ENCODE measurements around the gene PLXNC1. TPM values are rescaled to one million over a fixed set of nuclear protein-coding genes. Genes with fewer than 3 reads are reported as not detected.
A peak's percentile ranks its signal among the peaks of the same experiment; 100 is the strongest.

Gene PLXNC1
- total and polyA plus RNA-seq, 4 experiments from 2014 or later, result 2.9 to 27.6 (median 17.3) TPM

DNA sequence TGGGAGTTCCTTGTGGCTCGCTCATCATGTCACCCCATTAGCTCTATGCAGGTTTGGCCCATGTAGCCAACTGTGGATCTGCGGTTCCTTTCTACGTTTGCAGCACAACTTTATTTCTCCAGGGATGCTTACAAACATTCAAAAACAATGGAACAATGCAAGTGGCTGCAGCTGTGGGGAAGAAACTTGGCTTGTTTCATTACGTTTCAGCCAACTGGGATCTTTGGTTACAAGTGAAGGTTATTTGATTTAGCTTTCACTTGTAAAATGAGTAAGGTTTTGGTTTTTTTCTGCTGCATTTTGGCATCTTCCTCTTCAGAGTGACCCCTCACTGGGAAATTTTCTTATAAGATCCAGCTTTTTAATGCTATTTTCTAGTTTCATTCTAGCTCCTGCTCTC, 105.9 kb downstream of the PLXNC1 start:
- CTCF ChIA-PET (ENCODE audit: partially characterized antibody), result interaction anchor here (1.0 to 1.5 kb wide), 3 partner anchors 10 to 120 kb away, joined by 3 to 5 read pairs (median 4); no protein-coding TSS in a partner anchor

DNA sequence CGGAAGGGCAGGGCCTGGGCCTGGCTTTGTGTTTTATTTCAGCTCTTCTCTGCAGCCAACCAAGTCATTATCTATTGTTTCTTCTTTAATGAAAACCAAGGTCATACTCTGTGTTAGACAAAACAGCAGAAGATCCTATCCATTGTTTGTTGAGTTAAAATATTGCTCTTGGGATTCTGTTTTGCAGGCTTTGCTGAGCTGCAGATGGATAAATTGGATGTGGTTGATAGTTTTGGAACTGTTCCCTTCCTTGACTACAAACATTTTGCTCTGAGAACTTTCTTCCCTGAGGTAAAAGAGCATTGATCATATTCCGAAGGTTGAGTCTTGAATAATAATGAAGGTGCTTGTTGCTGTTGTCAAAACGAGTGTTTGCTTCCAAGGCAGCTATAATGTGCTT, 106.6 kb downstream of the PLXNC1 start:
- H3K9me3 ChIP-seq (ENCODE audit: control insufficient read depth in 1 of 2, low read length in 2 of 2), result no peaks in the 10 kb centered on the region
- peaks cover 46 to 59% of the 10 kb centered on the region in 2 donors for H3K36me3 Mint-ChIP-seq
- H3K4me3 ChIP-seq (ENCODE audit: low read length in 2 of 2), result no peak overlapping the region
- no peak overlapping the region for H3K4me3 Mint-ChIP-seq
- H3K4me1 Mint-ChIP-seq, result peaks cover 0 to 2% (median 0%) of the 10 kb centered on the region in 4 donors
- no peaks in the 10 kb centered on the region for H3K27me3 ChIP-seq (ENCODE audit: insufficient read depth, low read length)
- DNase-seq, result no peak
- CTCF ChIA-PET (ENCODE audit: partially characterized antibody), result interaction anchor here (1.0 to 1.5 kb wide), 3 partner anchors 11 to 120 kb away, joined by 3 to 5 read pairs (median 4); no protein-coding TSS in a partner anchor
- no peaks in the 10 kb centered on the region for H3K27me3 Mint-ChIP-seq
- POLR2A ChIA-PET (ENCODE audit: partially characterized antibody), result interaction anchor here (0.8 kb wide), 1 partner anchor 106 kb away, joined by 3 read pairs; the partner anchor contains the start of gene PLXNC1
- H3K27ac ChIP-seq (ENCODE audit: low read depth, low read length), result no peak overlapping the region
- no peaks in the 10 kb centered on the region for H3K4me1 ChIP-seq (ENCODE audit: insufficient read depth, low read length)
- H3K36me3 ChIP-seq (ENCODE audit: insufficient read depth, low read length), result peaks cover 3% of the 10 kb centered on the region
- intact Hi-C loops (cut with micrococcal nuclease), result no loop called here
- H3K27ac Mint-ChIP-seq, result peak overlapping the region in 1 of 7 donors; percentile 4
- no peaks in the 10 kb centered on the region for H3K9me3 Mint-ChIP-seq

More for the DNA sequence above, 105.9 kb downstream of the PLXNC1 start:
- H3K27ac ChIP-seq (ENCODE audit: low read depth, low read length), result no peak overlapping the region
- H3K36me3 ChIP-seq (ENCODE audit: insufficient read depth, low read length), result peaks cover 3% of the 10 kb centered on the region
- no peaks in the 10 kb centered on the region for H3K27me3 ChIP-seq (ENCODE audit: insufficient read depth, low read length)
- no peaks in the 10 kb centered on the region for H3K4me1 ChIP-seq (ENCODE audit: insufficient read depth, low read length)
- H3K4me1 Mint-ChIP-seq, result peaks cover 0 to 2% (median 0%) of the 10 kb centered on the region in 4 donors
- no peaks in the 10 kb centered on the region for H3K9me3 ChIP-seq (ENCODE audit: control insufficient read depth in 1 of 2, low read length in 2 of 2)
- intact Hi-C loops (cut with micrococcal nuclease), result no loop called here
- POLR2A ChIA-PET (ENCODE audit: partially characterized antibody), result interaction anchor here (0.8 kb wide), 2 partner anchors 8 to 106 kb away, joined by 3 read pairs; partner anchors contain the start of gene PLXNC1
- DNase-seq, result no peak
- peaks cover 48 to 62% of the 10 kb centered on the region in 2 donors for H3K36me3 Mint-ChIP-seq
- no peak overlapping the region for H3K4me3 Mint-ChIP-seq
- no peaks in the 10 kb centered on the region for H3K27me3 Mint-ChIP-seq
- peak overlapping the region in 2 of 7 donors; percentile 12 to 49 for H3K27ac Mint-ChIP-seq
- H3K4me3 ChIP-seq (ENCODE audit: low read length in 2 of 2), result no peak overlapping the region
- H3K9me3 Mint-ChIP-seq, result no peaks in the 10 kb centered on the region

DNA sequence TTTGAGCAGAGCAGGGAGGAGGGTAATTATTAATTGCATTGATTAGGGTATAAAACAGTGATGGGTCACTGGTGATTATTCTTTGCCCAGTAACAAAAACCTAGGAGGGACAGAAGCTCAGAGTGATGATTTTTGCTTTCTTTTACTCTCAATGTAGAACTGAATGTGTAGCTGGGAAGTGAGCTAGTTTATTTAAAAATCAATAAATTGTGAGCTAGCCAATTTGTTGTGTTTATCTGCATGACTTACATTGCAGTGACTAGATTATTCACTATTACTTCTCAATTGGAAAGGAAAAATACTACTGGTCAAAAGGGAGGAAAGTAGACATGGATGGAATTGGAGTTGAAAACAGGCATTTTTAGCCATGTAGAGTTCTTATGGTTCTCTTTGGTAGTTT, 107.1 kb downstream of the PLXNC1 start:
- Mint-ChIP-seq H3K9me3 (no peaks in the 10 kb centered on the region), H3K4me3 (no peak overlapping the region), H3K27ac (peak overlapping the region in 1 of 7 donors; percentile 4), H3K27me3 (no peaks in the 10 kb centered on the region), H3K36me3 (peaks cover 43 to 58% of the 10 kb centered on the region in 2 donors), H3K4me1 (peaks cover 0 to 2% (median 0%) of the 10 kb centered on the region in 4 donors)
- intact Hi-C loops (cut with micrococcal nuclease), result no loop called here
- Histone ChIP-seq H3K27me3 (ENCODE audit: insufficient read depth, low read length) (no peaks in the 10 kb centered on the region), H3K4me3 (ENCODE audit: low read length in 2 of 2) (no peak overlapping the region), H3K9me3 (ENCODE audit: control insufficient read depth in 1 of 2, low read length in 2 of 2) (no peaks in the 10 kb centered on the region), H3K36me3 (ENCODE audit: insufficient read depth, low read length) (peaks cover 3% of the 10 kb centered on the region), H3K4me1 (ENCODE audit: insufficient read depth, low read length) (no peaks in the 10 kb centered on the region), H3K27ac (ENCODE audit: low read depth, low read length) (no peak overlapping the region)
- DNase-seq, result no peak
- POLR2A ChIA-PET (ENCODE audit: partially characterized antibody), result no interaction called here
- CTCF ChIA-PET (ENCODE audit: partially characterized antibody), result interaction anchor here (1.5 kb wide), 1 partner anchor 11 kb away, joined by 5 read pairs; no protein-coding TSS in a partner anchor

DNA sequence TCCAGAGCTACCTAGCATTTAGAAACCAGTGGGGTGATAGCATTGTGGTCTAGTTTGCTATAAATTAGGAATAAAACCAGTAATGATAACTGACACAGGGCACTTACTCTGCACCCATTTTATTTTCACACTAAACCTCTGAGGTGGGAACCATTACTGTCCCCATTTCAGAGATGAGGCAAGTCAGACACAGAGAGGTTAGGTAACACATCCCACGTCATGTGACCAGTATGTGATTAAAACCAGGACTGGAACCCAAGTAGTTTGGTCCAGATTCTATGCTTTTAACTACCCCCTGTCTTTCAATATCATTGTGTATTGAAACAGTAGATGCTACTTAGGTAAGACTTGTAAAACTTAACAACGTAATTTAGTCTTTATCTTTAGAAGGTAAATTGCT, 110.2 kb downstream of the PLXNC1 start:
- POLR2A ChIA-PET (ENCODE audit: partially characterized antibody), result no interaction called here
- Histone ChIP-seq H3K27me3 (ENCODE audit: insufficient read depth, low read length) (no peaks in the 10 kb centered on the region), H3K27ac (ENCODE audit: low read depth, low read length) (no peak overlapping the region), H3K36me3 (ENCODE audit: insufficient read depth, low read length) (peaks cover 3% of the 10 kb centered on the region), H3K4me1 (ENCODE audit: insufficient read depth, low read length) (peaks cover 21% of the 10 kb centered on the region), H3K9me3 (ENCODE audit: control insufficient read depth in 1 of 2, low read length in 2 of 2) (no peaks in the 10 kb centered on the region), H3K4me3 (ENCODE audit: low read length in 2 of 2) (no peak overlapping the region)
- H3K27ac Mint-ChIP-seq, result no peak overlapping the region
- intact Hi-C loops (cut with micrococcal nuclease), result no loop called here
- H3K9me3 Mint-ChIP-seq, result no peaks in the 10 kb centered on the region
- DNase-seq, result no peak
- peaks cover 33 to 53% of the 10 kb centered on the region in 2 donors for H3K36me3 Mint-ChIP-seq
- H3K4me1 Mint-ChIP-seq, result peaks cover 12 to 27% (median 18%) of the 10 kb centered on the region in 4 donors
- no peak overlapping the region for H3K4me3 Mint-ChIP-seq
- CTCF ChIA-PET (ENCODE audit: partially characterized antibody), result no interaction called here
- H3K27me3 Mint-ChIP-seq, result no peaks in the 10 kb centered on the region

DNA sequence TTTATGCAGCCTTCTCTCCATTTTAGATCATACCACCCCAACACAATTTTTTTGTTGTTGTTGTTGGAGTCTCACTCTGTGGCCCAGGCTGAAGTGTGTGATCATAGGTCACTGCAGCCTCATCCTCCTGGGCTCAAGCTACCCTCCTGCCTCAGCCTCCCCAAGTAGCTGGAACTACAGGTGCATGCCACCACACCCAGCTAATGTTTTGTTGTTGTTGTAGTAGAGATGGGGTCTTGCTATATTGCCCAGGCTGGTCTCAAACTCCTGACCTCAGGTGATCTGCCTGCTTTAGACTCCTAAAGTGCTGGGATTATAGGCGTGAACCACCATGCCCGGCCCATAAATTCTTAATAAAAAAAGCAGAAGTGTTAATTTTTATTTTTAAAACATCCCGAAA, 111.6 kb downstream of the PLXNC1 start:
- H3K4me1 ChIP-seq (ENCODE audit: insufficient read depth, low read length), result peaks cover 28% of the 10 kb centered on the region
- DNase-seq, result no peak
- intact Hi-C loops (cut with micrococcal nuclease), result loop anchor here (5.0 kb wide), 2 partner anchors 128 to 957 kb away; partner anchors contain the start of genes FGD6 and VEZT
- H3K9me3 ChIP-seq (ENCODE audit: control insufficient read depth in 1 of 2, low read length in 2 of 2), result no peaks in the 10 kb centered on the region
- H3K4me3 Mint-ChIP-seq, result no peak overlapping the region
- no peak overlapping the region for H3K27ac ChIP-seq (ENCODE audit: low read depth, low read length)
- H3K4me3 ChIP-seq (ENCODE audit: low read length in 2 of 2), result no peak overlapping the region
- CTCF ChIA-PET (ENCODE audit: partially characterized antibody), result no interaction called here
- POLR2A ChIA-PET (ENCODE audit: partially characterized antibody), result interaction anchor here (0.7 to 3.6 kb wide), 3 partner anchors 52 to 199 kb away, joined by 3 to 30 read pairs (median 3); no protein-coding TSS in a partner anchor
- H3K9me3 Mint-ChIP-seq, result no peaks in the 10 kb centered on the region
- H3K36me3 ChIP-seq (ENCODE audit: insufficient read depth, low read length), result peaks cover 1% of the 10 kb centered on the region
- H3K4me1 Mint-ChIP-seq, result peaks cover 16 to 36% (median 26%) of the 10 kb centered on the region in 4 donors
- H3K27ac Mint-ChIP-seq, result peak overlapping the region in 2 of 7 donors; percentile 13 to 29
- H3K27me3 ChIP-seq (ENCODE audit: insufficient read depth, low read length), result no peaks in the 10 kb centered on the region
- H3K36me3 Mint-ChIP-seq, result peaks cover 27 to 51% of the 10 kb centered on the region in 2 donors
- H3K27me3 Mint-ChIP-seq, result no peaks in the 10 kb centered on the region

DNA sequence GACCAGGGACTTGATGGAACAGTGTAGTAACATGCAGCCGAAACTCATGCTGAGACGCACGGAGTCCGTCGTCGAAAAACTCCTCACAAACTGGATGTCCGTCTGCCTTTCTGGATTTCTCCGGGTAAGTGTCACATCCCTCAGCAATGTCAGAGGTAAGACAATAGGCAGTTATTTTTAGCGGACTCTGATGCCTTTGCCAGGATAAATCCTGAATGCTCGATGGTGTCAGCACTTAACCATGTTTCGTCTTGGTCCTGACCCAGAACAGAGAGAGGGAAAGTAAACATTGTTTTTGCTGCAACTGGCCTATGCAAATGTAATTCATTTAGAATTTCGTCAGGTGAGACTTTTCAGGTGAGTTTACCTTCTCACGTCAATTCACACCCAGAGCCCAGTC, 112.3 kb downstream of the PLXNC1 start:
- Mint-ChIP-seq H3K27me3 (no peaks in the 10 kb centered on the region), H3K9me3 (no peaks in the 10 kb centered on the region), H3K4me1 (peaks cover 16 to 43% (median 26%) of the 10 kb centered on the region in 4 donors), H3K4me3 (peak overlapping the region in 1 of 8 donors; percentile 56), H3K36me3 (peaks cover 28 to 51% of the 10 kb centered on the region in 2 donors), H3K27ac (peak overlapping the region in 3 of 7 donors; percentile 32 to 97 (median 66))
- CTCF ChIA-PET (ENCODE audit: partially characterized antibody), result no interaction called here
- no peak for DNase-seq
- H3K36me3 ChIP-seq (ENCODE audit: insufficient read depth, low read length), result peaks cover 3% of the 10 kb centered on the region
- H3K27me3 ChIP-seq (ENCODE audit: insufficient read depth, low read length), result no peaks in the 10 kb centered on the region
- H3K4me1 ChIP-seq (ENCODE audit: insufficient read depth, low read length), result peaks cover 28% of the 10 kb centered on the region
- intact Hi-C loops (cut with micrococcal nuclease), result loop anchor here (5.0 kb wide), 2 partner anchors 128 to 957 kb away; partner anchors contain the start of genes FGD6 and VEZT
- POLR2A ChIA-PET (ENCODE audit: partially characterized antibody), result interaction anchor here (0.7 to 3.6 kb wide), 2 partner anchors 52 to 198 kb away, joined by 3 to 30 read pairs; no protein-coding TSS in a partner anchor
- no peak overlapping the region for H3K4me3 ChIP-seq (ENCODE audit: low read length in 2 of 2)
- H3K9me3 ChIP-seq (ENCODE audit: control insufficient read depth in 1 of 2, low read length in 2 of 2), result no peaks in the 10 kb centered on the region
- no peak overlapping the region for H3K27ac ChIP-seq (ENCODE audit: low read depth, low read length)

DNA sequence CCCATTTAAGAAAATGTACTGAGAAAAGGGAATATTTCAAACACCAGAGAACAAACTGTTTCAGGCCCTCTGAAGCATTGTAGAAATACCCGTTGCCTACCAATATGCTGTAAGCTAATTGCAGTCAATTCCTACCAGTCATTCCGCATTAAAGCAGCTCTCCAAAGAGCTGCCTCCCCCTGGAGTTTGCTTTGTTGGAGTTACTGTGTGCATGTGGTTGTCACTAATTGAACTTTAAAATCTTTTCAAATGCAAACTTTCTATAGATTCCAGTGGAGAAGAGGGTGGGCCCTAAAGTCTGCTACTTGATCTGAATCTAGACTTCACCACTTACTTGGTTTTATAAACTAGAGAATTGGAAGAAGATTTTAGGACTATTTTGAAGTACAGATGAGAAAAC, 112.7 kb downstream of the PLXNC1 start:
- H3K4me1 ChIP-seq (ENCODE audit: insufficient read depth, low read length), result peaks cover 28% of the 10 kb centered on the region
- POLR2A ChIA-PET (ENCODE audit: partially characterized antibody), result interaction anchor here (3.6 kb wide), 1 partner anchor 53 kb away, joined by 30 read pairs; no protein-coding TSS in a partner anchor
- Mint-ChIP-seq H3K4me3 (peak overlapping the region in 1 of 8 donors; percentile 56), H3K9me3 (no peaks in the 10 kb centered on the region), H3K36me3 (peaks cover 28 to 51% of the 10 kb centered on the region in 2 donors), H3K27ac (peak overlapping the region; percentile 10 to 97 (median 65)), H3K4me1 (peaks cover 16 to 47% (median 29%) of the 10 kb centered on the region in 4 donors), H3K27me3 (no peaks in the 10 kb centered on the region)
- no peak overlapping the region for H3K27ac ChIP-seq (ENCODE audit: low read depth, low read length)
- no peak for DNase-seq
- no peaks in the 10 kb centered on the region for H3K27me3 ChIP-seq (ENCODE audit: insufficient read depth, low read length)
- H3K9me3 ChIP-seq (ENCODE audit: control insufficient read depth in 1 of 2, low read length in 2 of 2), result no peaks in the 10 kb centered on the region
- H3K36me3 ChIP-seq (ENCODE audit: insufficient read depth, low read length), result peaks cover 3% of the 10 kb centered on the region
- intact Hi-C loops (cut with micrococcal nuclease), result loop anchor here (5.0 kb wide), 2 partner anchors 129 to 956 kb away; partner anchors contain the start of genes FGD6 and VEZT
- CTCF ChIA-PET (ENCODE audit: partially characterized antibody), result interaction anchor here (2.5 kb wide), 1 partner anchor 53 kb away, joined by 10 read pairs; no protein-coding TSS in a partner anchor
- H3K4me3 ChIP-seq (ENCODE audit: low read length in 2 of 2), result no peak overlapping the region
